ENCODE data around the gene THSD4. TPM values are rescaled to one million over a fixed set of nuclear protein-coding genes. Genes with fewer than 3 reads are reported as not detected.

Gene THSD4
- polyA plus RNA-seq, 1 donor from 2014 or later, result 0.46 TPM

GRCh38 chr15:71325481-71325880 lies 210.2 kb downstream of the THSD4 start:
- no peak overlapping the region for H2AFZ ChIP-seq (ENCODE audit: low read depth, low read length)
- no peaks in the 10 kb centered on the region for H3K36me3 ChIP-seq (ENCODE audit: insufficient read depth, low read length)
- TF ChIP-seq TAF1 (IDR thresholded peaks at IDR 0.05; ENCODE audit: low read depth), result no peak
- no peak for TF ChIP-seq REST (IDR thresholded peaks at IDR 0.05; ENCODE audit: borderline replicate concordance)
- TF ChIP-seq POLR2AphosphoS5 (IDR thresholded peaks at IDR 0.05), result no peak
- TF ChIP-seq EZH2 (IDR thresholded peaks at IDR 0.05; ENCODE audit: borderline replicate concordance, insufficient read depth, low read length, poor library complexity, severe bottlenecking), result no peak
- no peak for TF ChIP-seq RAD21 (conservative IDR thresholded peaks at IDR 0.05)
- no peak for TF ChIP-seq CTCF (IDR thresholded peaks at IDR 0.05; ENCODE audit: poor library complexity, severe bottlenecking)
- no peak for TF ChIP-seq SMC3 (conservative IDR thresholded peaks at IDR 0.05; ENCODE audit: poor library complexity)
- no peak for TF ChIP-seq MXI1 (conservative IDR thresholded peaks at IDR 0.05; ENCODE audit: poor library complexity, severe bottlenecking)
- TF ChIP-seq EP300 (conservative IDR thresholded peaks at IDR 0.05; ENCODE audit: poor library complexity, severe bottlenecking), result no peak
- H3K4me3 ChIP-seq (ENCODE audit: low read length), result no peak overlapping the region
- no peaks in the 10 kb centered on the region for H3K27me3 ChIP-seq (ENCODE audit: insufficient read depth, low read depth, low read length)
- no peak overlapping the region for H3K27ac ChIP-seq (ENCODE audit: low read length)
- no peak overlapping the region for H3K9ac ChIP-seq (ENCODE audit: low read length)
- H4K20me1 ChIP-seq (ENCODE audit: insufficient read depth), result no peaks in the 10 kb centered on the region
- no peak overlapping the region for H3K4me2 ChIP-seq (ENCODE audit: low read length)
- H3K9me2 ChIP-seq (ENCODE audit: insufficient read depth, low read length), result no peaks in the 10 kb centered on the region
- H3F3A ChIP-seq (ENCODE audit: insufficient read depth, low read length, poor library complexity, severe bottlenecking), result no peaks in the 10 kb centered on the region
- H3K9me3 ChIP-seq (ENCODE audit: low read length), result no peaks in the 10 kb centered on the region
- H3K79me2 ChIP-seq (replicated peaks; ENCODE audit: insufficient read depth, low read length), result no peaks in the 10 kb centered on the region

GRCh38 chr15:71328453-71328852 lies 213.2 kb downstream of the THSD4 start:
- no peak overlapping the region for H3K27ac ChIP-seq (ENCODE audit: low read length)
- no peaks in the 10 kb centered on the region for H4K20me1 ChIP-seq (ENCODE audit: insufficient read depth)
- TF ChIP-seq SMC3 (conservative IDR thresholded peaks at IDR 0.05; ENCODE audit: poor library complexity), result no peak
- no peak for TF ChIP-seq TAF1 (IDR thresholded peaks at IDR 0.05; ENCODE audit: low read depth)
- no peak for TF ChIP-seq MXI1 (conservative IDR thresholded peaks at IDR 0.05; ENCODE audit: poor library complexity, severe bottlenecking)
- TF ChIP-seq EP300 (conservative IDR thresholded peaks at IDR 0.05; ENCODE audit: poor library complexity, severe bottlenecking), result no peak
- TF ChIP-seq RAD21 (conservative IDR thresholded peaks at IDR 0.05), result no peak
- TF ChIP-seq CTCF (IDR thresholded peaks at IDR 0.05; ENCODE audit: poor library complexity, severe bottlenecking), result no peak
- TF ChIP-seq REST (IDR thresholded peaks at IDR 0.05; ENCODE audit: borderline replicate concordance), result no peak
- no peak for TF ChIP-seq EZH2 (IDR thresholded peaks at IDR 0.05; ENCODE audit: borderline replicate concordance, insufficient read depth, low read length, poor library complexity, severe bottlenecking)
- no peak for TF ChIP-seq POLR2AphosphoS5 (IDR thresholded peaks at IDR 0.05)

More at GRCh38 chr15:71328453-71328852, 213.2 kb downstream of the THSD4 start:
- Histone ChIP-seq H3K4me3 (ENCODE audit: low read length) (no peak overlapping the region), H2AFZ (ENCODE audit: low read depth, low read length) (no peak overlapping the region), H3F3A (ENCODE audit: insufficient read depth, low read length, poor library complexity, severe bottlenecking) (no peaks in the 10 kb centered on the region), H3K36me3 (ENCODE audit: insufficient read depth, low read length) (no peaks in the 10 kb centered on the region), H3K9me2 (ENCODE audit: insufficient read depth, low read length) (no peaks in the 10 kb centered on the region), H3K9me3 (ENCODE audit: low read length) (no peaks in the 10 kb centered on the region), H3K4me2 (ENCODE audit: low read length) (no peak overlapping the region), H3K9ac (ENCODE audit: low read length) (no peak overlapping the region), H3K79me2 (replicated peaks; ENCODE audit: insufficient read depth, low read length) (no peaks in the 10 kb centered on the region), H3K27me3 (ENCODE audit: insufficient read depth, low read depth, low read length) (no peaks in the 10 kb centered on the region)

Measured in neural cell (in vitro differentiated cells).